ENCODE results near the gene TOP1.

GRCh38 chr20:41151134-41151869 lies 122.7 kb downstream of the TOP1 start:
- TF ChIP-seq CTCF (conservative IDR thresholded peaks at IDR 0.05 in 1 of 2, IDR thresholded peaks at IDR 0.05 in 1 of 2; ENCODE audit: extremely low read depth in 1 of 2, insufficient read depth in 1 of 2, low read depth in 1 of 2, low read length in 2 of 2) (no peak), EZH2 (IDR thresholded peaks at IDR 0.05; ENCODE audit: borderline replicate concordance, low read length) (no peak)
